Liver (tissue), 9 donors: ENCODE results near the gene EVL. TPM values are rescaled to one million over a fixed set of nuclear protein-coding genes. Genes with fewer than 3 reads are reported as not detected.

Source experiments
- DNase-seq: peaks from one replicate; pipeline ENCODE4 v3.0.0-alpha.2; 2017; ENCODE audit warnings: low spot score
- H3K27ac ChIP-seq, 2 donors: one replicate each; pipeline ENCODE4 v1.7.0; 2013; ENCODE audit warnings: inconsistent platforms in 2 of 2, low read length in 2 of 2, control low read depth in 1 of 2, low read depth in 1 of 2, mild to moderate bottlenecking in 1 of 2
- H3K27me3 ChIP-seq, 4 donors: one replicate each; pipeline versions ENCODE4 v1.6.1 to v1.7.0; 2013; ENCODE audit warnings: low read length in 3 of 4, inconsistent platforms in 1 of 4, mild to moderate bottlenecking in 1 of 4, moderate library complexity in 1 of 4; ENCODE audit not compliant: control insufficient read depth in 4 of 4, insufficient read depth in 4 of 4
- H3K36me3 ChIP-seq, 4 donors: one replicate each; pipeline versions ENCODE4 v1.6.1 to v1.7.0; 2013; ENCODE audit warnings: low read length in 3 of 4, mild to moderate bottlenecking in 3 of 4, low read depth in 1 of 4, moderate library complexity in 1 of 4; ENCODE audit not compliant: control insufficient read depth in 4 of 4, insufficient read depth in 3 of 4
- H3K4me1 ChIP-seq, 4 donors: one replicate each; pipeline versions ENCODE4 v1.6.1 to v1.7.0; 2013; ENCODE audit warnings: low read length in 3 of 4, mild to moderate bottlenecking in 3 of 4, moderate library complexity in 1 of 4; ENCODE audit not compliant: control insufficient read depth in 4 of 4, insufficient read depth in 4 of 4
- H3K4me3 ChIP-seq, 3 donors: one replicate each; pipeline versions ENCODE4 v1.6.1 to v1.7.0; 2013; ENCODE audit warnings: low read length in 3 of 3, control low read depth in 1 of 3, low read depth in 1 of 3, mild to moderate bottlenecking in 1 of 3
- H3K9ac ChIP-seq, 2 donors: one replicate each; pipeline ENCODE4 v1.7.0; 2013; ENCODE audit warnings: low read length in 2 of 2, mild to moderate bottlenecking in 2 of 2, moderate library complexity in 2 of 2, control low read depth in 1 of 2, low read depth in 1 of 2
- H3K9me3 ChIP-seq, 4 donors: one replicate each; pipeline versions ENCODE4 v1.6.1 to v1.7.0; 2013; ENCODE audit warnings: low read length in 3 of 4; ENCODE audit not compliant: control insufficient read depth in 4 of 4
- FOXA1 ChIP-seq: IDR thresholded peaks from 2 replicates; pipeline ENCODE4 v1.6.1; 2016; ENCODE audit warnings: antibody characterized with exemption
- FOXA2 ChIP-seq: IDR thresholded peaks from 2 replicates; pipeline ENCODE4 v1.6.1; 2016; ENCODE audit warnings: antibody characterized with exemption
- GABPA ChIP-seq, 2 donors: IDR thresholded peaks in 1 of 2; conservative IDR thresholded peaks in 1 of 2; 2 replicates each; pipeline ENCODE4 v1.6.1; 2016; ENCODE audit warnings: antibody characterized with exemption in 2 of 2, mild to moderate bottlenecking in 1 of 2, moderate library complexity in 1 of 2
- HNF4G ChIP-seq: IDR thresholded peaks from 2 replicates; pipeline ENCODE4 v1.6.1; 2016; ENCODE audit warnings: antibody characterized with exemption
- JUND ChIP-seq, 2 donors: IDR thresholded peaks; 2 replicates each; pipeline ENCODE4 v1.6.1; 2016; ENCODE audit warnings: antibody characterized with exemption in 2 of 2
- NR2F2 ChIP-seq: IDR thresholded peaks from 2 replicates; pipeline ENCODE4 v1.6.1; 2016; ENCODE audit warnings: antibody characterized with exemption
- RAD21 ChIP-seq, 2 donors: IDR thresholded peaks; 2 replicates each; pipeline ENCODE4 v1.6.1; 2016; ENCODE audit warnings: antibody characterized with exemption in 2 of 2, mild to moderate bottlenecking in 2 of 2
- SP1 ChIP-seq: IDR thresholded peaks from 2 replicates; pipeline ENCODE4 v1.6.1; 2018; ENCODE audit warnings: antibody characterized with exemption, mild to moderate bottlenecking
- TAF1 ChIP-seq: conservative IDR thresholded peaks from 2 replicates; pipeline ENCODE4 v1.6.1; 2016; ENCODE audit warnings: antibody characterized with exemption, mild to moderate bottlenecking
- YY1 ChIP-seq: IDR thresholded peaks from 2 replicates; pipeline ENCODE4 v1.6.1; 2016; ENCODE audit warnings: antibody characterized with exemption, mild to moderate bottlenecking
- WGBS: extraction: QIAGEN DNeasy Blood & Tissue Kit; methylation state at CpG from one replicate; pipeline ENCODE4 v1.1.7; 2013; 5-methylcytosine and 5-hydroxymethylcytosine counted together
- polyA plus RNA-seq, 2 donors: library from polyadenylated mRNA; stranded (reverse) in 1 of 2; unstranded in 1 of 2; fragments of 200-250 nt in 1 of 2; fragments of >200 nt in 1 of 2; fragmentation: Nextera tagmentation in 1 of 2; extraction: Ambion mirVana in 1 of 2; gene quantifications; one replicate each; pipeline versions ENCODE4 v1.2.1 to v1.2.3, GENCODE V29; 2013 to 2015
- total RNA-seq, 2 donors: library from RNA; depleted of rRNA; stranded (reverse); fragments of >200 nt; gene quantifications; one replicate each; pipeline ENCODE4 v1.2.3, GENCODE V29; 2014
- TF ChIP-seq, protein P1 (sequence below): IDR thresholded peaks from 2 replicates; pipeline ENCODE4 v1.6.1; 2016; ENCODE audit warnings: antibody characterized with exemption
- TF ChIP-seq, protein P2 (sequence below): IDR thresholded peaks from 2 replicates; pipeline ENCODE4 v1.6.1; 2016; ENCODE audit warnings: antibody characterized with exemption, mild to moderate bottlenecking
- TF ChIP-seq, protein P3 (sequence below): IDR thresholded peaks from 2 replicates; pipeline ENCODE4 v1.6.1; 2016; ENCODE audit warnings: antibody characterized with exemption
- TF ChIP-seq, protein P4 (sequence below): fragments of 150-350 bp; IDR thresholded peaks from 2 replicates; pipeline ENCODE4 v1.5.1; 2017; ENCODE audit warnings: improper control_type of control experiment, low read depth, low read length; ENCODE audit not compliant: missing input control
- TF ChIP-seq, protein P5 (sequence below): IDR thresholded peaks from 2 replicates; pipeline ENCODE4 v1.6.1; 2016; ENCODE audit warnings: antibody characterized with exemption
- donor health status: healthy.
- donor health status: healthy.
- donor health status: healthy.
- donor health status: healthy.
- donor health status: healthy.

The EVL gene
- total and polyA plus RNA-seq, 4 donors, result 11.3 to 85.9 (median 33.9) TPM

DNA sequence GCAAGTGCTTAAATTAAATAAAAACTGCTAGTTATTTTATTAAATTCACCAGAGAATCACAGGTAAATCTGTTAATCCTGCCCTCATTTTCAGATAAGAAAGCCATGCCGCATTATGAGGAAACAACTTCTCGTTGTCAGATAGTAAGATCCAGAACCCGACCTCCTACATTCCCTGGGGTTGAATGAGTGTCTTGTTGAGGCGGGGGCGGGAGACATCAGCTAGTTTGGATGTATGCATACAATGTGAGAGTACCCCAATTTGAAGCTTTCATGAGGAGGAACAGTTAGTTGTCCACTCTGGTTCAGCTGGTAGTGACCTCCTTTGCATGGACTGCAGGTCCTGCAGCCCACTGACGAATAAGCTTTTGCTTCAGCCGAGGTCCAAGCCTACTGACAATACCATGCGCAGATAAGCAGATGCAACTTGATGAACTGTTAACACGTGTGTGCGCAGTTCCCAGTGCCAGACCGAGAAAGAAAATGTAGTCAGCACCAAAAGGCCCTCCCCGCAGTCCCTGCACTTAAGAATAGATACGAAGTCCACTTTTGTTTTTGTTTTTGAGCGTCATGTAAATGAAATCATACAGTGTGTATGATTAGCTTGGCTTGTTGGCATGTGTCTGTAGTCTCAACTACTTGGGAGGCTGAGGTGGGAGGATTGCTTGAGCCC, 34.9 kb downstream of the EVL start:
- Histone ChIP-seq H3K9me3 (no peaks in the 10 kb centered on the region), H3K27me3 (no peaks in the 10 kb centered on the region), H3K4me3 (no peak overlapping the region), H3K9ac (no peak overlapping the region), H3K36me3 (peaks cover 1 to 16% (median 11%) of the 10 kb centered on the region in 4 donors), H3K27ac (no peak overlapping the region), H3K4me1 (peaks cover 0 to 11% (median 8%) of the 10 kb centered on the region in 4 donors)
- TF ChIP-seq YY1, result no peak
- TF ChIP-seq GABPA (IDR thresholded peaks at IDR 0.05 in 1 of 2, conservative IDR thresholded peaks at IDR 0.05 in 1 of 2), result no peak
- TF ChIP-seq, protein P1, sequence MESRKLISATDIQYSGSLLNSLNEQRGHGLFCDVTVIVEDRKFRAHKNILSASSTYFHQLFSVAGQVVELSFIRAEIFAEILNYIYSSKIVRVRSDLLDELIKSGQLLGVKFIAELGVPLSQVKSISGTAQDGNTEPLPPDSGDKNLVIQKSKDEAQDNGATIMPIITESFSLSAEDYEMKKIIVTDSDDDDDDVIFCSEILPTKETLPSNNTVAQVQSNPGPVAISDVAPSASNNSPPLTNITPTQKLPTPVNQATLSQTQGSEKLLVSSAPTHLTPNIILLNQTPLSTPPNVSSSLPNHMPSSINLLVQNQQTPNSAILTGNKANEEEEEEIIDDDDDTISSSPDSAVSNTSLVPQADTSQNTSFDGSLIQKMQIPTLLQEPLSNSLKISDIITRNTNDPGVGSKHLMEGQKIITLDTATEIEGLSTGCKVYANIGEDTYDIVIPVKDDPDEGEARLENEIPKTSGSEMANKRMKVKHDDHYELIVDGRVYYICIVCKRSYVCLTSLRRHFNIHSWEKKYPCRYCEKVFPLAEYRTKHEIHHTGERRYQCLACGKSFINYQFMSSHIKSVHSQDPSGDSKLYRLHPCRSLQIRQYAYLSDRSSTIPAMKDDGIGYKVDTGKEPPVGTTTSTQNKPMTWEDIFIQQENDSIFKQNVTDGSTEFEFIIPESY, result no peak
- no peak for TF ChIP-seq JUND (IDR thresholded peaks at IDR 0.05)
- TF ChIP-seq, protein P2, sequence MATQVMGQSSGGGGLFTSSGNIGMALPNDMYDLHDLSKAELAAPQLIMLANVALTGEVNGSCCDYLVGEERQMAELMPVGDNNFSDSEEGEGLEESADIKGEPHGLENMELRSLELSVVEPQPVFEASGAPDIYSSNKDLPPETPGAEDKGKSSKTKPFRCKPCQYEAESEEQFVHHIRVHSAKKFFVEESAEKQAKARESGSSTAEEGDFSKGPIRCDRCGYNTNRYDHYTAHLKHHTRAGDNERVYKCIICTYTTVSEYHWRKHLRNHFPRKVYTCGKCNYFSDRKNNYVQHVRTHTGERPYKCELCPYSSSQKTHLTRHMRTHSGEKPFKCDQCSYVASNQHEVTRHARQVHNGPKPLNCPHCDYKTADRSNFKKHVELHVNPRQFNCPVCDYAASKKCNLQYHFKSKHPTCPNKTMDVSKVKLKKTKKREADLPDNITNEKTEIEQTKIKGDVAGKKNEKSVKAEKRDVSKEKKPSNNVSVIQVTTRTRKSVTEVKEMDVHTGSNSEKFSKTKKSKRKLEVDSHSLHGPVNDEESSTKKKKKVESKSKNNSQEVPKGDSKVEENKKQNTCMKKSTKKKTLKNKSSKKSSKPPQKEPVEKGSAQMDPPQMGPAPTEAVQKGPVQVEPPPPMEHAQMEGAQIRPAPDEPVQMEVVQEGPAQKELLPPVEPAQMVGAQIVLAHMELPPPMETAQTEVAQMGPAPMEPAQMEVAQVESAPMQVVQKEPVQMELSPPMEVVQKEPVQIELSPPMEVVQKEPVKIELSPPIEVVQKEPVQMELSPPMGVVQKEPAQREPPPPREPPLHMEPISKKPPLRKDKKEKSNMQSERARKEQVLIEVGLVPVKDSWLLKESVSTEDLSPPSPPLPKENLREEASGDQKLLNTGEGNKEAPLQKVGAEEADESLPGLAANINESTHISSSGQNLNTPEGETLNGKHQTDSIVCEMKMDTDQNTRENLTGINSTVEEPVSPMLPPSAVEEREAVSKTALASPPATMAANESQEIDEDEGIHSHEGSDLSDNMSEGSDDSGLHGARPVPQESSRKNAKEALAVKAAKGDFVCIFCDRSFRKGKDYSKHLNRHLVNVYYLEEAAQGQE, result no peak
- TF ChIP-seq, protein P3, sequence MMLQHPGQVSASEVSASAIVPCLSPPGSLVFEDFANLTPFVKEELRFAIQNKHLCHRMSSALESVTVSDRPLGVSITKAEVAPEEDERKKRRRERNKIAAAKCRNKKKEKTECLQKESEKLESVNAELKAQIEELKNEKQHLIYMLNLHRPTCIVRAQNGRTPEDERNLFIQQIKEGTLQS, result no peak
- no peak for TF ChIP-seq HNF4G
- TF ChIP-seq FOXA2, result no peak
- TF ChIP-seq, protein P4, sequence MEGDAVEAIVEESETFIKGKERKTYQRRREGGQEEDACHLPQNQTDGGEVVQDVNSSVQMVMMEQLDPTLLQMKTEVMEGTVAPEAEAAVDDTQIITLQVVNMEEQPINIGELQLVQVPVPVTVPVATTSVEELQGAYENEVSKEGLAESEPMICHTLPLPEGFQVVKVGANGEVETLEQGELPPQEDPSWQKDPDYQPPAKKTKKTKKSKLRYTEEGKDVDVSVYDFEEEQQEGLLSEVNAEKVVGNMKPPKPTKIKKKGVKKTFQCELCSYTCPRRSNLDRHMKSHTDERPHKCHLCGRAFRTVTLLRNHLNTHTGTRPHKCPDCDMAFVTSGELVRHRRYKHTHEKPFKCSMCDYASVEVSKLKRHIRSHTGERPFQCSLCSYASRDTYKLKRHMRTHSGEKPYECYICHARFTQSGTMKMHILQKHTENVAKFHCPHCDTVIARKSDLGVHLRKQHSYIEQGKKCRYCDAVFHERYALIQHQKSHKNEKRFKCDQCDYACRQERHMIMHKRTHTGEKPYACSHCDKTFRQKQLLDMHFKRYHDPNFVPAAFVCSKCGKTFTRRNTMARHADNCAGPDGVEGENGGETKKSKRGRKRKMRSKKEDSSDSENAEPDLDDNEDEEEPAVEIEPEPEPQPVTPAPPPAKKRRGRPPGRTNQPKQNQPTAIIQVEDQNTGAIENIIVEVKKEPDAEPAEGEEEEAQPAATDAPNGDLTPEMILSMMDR, result no peak
- no peak for TF ChIP-seq TAF1
- no peak for TF ChIP-seq RAD21 (IDR thresholded peaks at IDR 0.05)
- no peak for TF ChIP-seq SP1
- DNase-seq, result no peak
- 94% methylated on average over 14 of the region's 14 CpGs for WGBS

DNA sequence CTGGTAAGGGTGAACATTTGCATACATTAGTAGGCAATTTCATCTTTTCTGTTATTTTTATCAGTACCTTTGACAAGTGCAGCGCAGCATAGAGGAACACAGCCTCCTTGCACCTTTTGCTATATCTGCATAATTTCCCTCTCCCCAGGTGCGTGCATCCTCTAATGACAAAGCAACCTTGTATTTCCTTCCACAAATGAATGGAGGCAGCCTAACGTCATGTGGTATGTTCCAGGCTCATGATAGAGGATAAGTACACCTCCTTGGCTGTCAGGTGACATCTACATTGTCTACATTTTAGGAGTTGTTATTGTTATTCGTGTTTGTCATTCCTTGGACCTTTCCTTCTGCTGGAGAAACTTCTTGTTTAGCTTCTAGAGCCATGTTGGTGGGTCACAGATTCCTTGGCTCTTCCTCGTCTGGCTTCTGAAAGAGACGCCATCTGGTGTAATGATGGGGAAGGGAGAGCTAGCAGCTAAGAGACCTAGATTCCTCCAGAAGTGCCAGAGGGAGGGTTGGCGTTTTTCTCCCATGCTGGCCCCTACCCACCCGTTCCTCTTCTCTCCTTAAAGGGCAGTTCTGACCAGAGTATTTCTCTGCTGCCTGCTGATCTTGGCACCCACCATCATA, 37.0 kb downstream of the EVL start:
- no peak for DNase-seq
- WGBS, result 88% methylated on average over 8 of the region's 8 CpGs
- Histone ChIP-seq H3K9ac (no peak overlapping the region), H3K27ac (no peak overlapping the region), H3K27me3 (no peaks in the 10 kb centered on the region), H3K4me1 (peaks cover 3 to 12% (median 9%) of the 10 kb centered on the region in 4 donors), H3K9me3 (no peaks in the 10 kb centered on the region), H3K36me3 (peaks cover 1 to 14% (median 9%) of the 10 kb centered on the region in 4 donors), H3K4me3 (no peak overlapping the region)
- TF ChIP-seq, protein P4, result no peak
- TF ChIP-seq FOXA1 (no peak), TAF1 (no peak), FOXA2 (no peak), RAD21 (IDR thresholded peaks at IDR 0.05) (no peak), GABPA (IDR thresholded peaks at IDR 0.05 in 1 of 2, conservative IDR thresholded peaks at IDR 0.05 in 1 of 2) (no peak), SP1 (no peak), NR2F2 (no peak), HNF4G (no peak)
- TF ChIP-seq, protein P5, sequence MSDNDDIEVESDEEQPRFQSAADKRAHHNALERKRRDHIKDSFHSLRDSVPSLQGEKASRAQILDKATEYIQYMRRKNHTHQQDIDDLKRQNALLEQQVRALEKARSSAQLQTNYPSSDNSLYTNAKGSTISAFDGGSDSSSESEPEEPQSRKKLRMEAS, result no peak
- TF ChIP-seq, protein P2, result no peak
